HepG2 (cell line): ENCODE results near the gene TFEB. TPM values are rescaled to one million over a fixed set of nuclear protein-coding genes. Genes with fewer than 3 reads are reported as not detected.
A peak's percentile ranks its signal among the peaks of the same experiment; 100 is the strongest.

Experiments used
- ATAC-seq: fragments of 200-7000 bp; cut with Tn5 transposase; 3 replicates; pipeline ENCODE4 v1.9.1; 2020; ENCODE audit warnings: mild to moderate bottlenecking, moderate library complexity
- BruUV-seq: library from RNA; stranded (reverse); fragments of 400-500 nt; replicated peaks from 2 replicates; lab custom pipeline; 2021; lab: Mats Ljungman, UMichigan
- CTCF ChIA-PET: fragments of 300-600 bp; formaldehyde crosslinking; extraction: SDS; loops from one replicate; lab custom pipeline; 2021; ENCODE audit warnings: low total read pairs, inconsistent platforms, low intra/inter-chr PET ratio; lab: Yijun Ruan, JAX
- POLR2A ChIA-PET: fragments of 350-600 bp; sonication (Branson Sonifier 250); formaldehyde crosslinking; loops from one replicate; lab custom pipeline; 2020; ENCODE audit warnings: antibody characterized with exemption, inconsistent platforms; lab: Yijun Ruan, JAX
- DNase-seq: peaks from one replicate; pipeline ENCODE4 v3.0.0-alpha.2; 2015; ENCODE audit warnings: low spot score
- FAIRE-seq: peaks from 3 replicates; lab custom pipeline; 2011; peaks lifted over from hg19 to GRCh38; lab: Jason Lieb, UNC
- H2AFZ ChIP-seq: one replicate; pipeline ENCODE4 v1.6.1; 2011; ENCODE audit warnings: low read length, inconsistent platforms
- H3K27ac ChIP-seq: fragments of 300-600 bp; 3 replicates; pipeline ENCODE4 v1.8.0; 2011; ENCODE audit warnings: mixed run types, mild to moderate bottlenecking, mixed read lengths, low read length, inconsistent platforms; ENCODE audit not compliant: insufficient read depth; ENCODE audit errors: extremely low read length
- H3K27me3 ChIP-seq, 2 experiments: fragments of 200-600 bp in 1 of 2; 2 replicates in 1 of 2; 3 replicates in 1 of 2; pipeline versions ENCODE4 v1.6.0 to v1.8.0; 2011; ENCODE audit warnings: low read length in 2 of 2, mild to moderate bottlenecking in 2 of 2, moderate library complexity in 2 of 2, inconsistent platforms in 1 of 2; ENCODE audit not compliant: insufficient read depth in 2 of 2, control insufficient read depth in 1 of 2
- H3K36me3 ChIP-seq, 2 experiments: fragments of 200-600 bp in 1 of 2; replicated peaks in 1 of 2; 2 replicates in 1 of 2; 3 replicates in 1 of 2; pipeline versions ENCODE4 v1.5.1 to v1.8.0; 2011; ENCODE audit warnings: low read length in 2 of 2, inconsistent platforms in 1 of 2; ENCODE audit not compliant: insufficient read depth in 2 of 2, control insufficient read depth in 1 of 2
- H3K4me1 ChIP-seq: 2 replicates; pipeline ENCODE4 v1.5.1; 2012; ENCODE audit warnings: low read length, inconsistent platforms; ENCODE audit not compliant: insufficient read depth
- H3K4me2 ChIP-seq: 2 replicates; pipeline ENCODE4 v1.6.0; 2011; ENCODE audit warnings: low read depth, low read length, inconsistent platforms
- H3K4me3 ChIP-seq, 3 experiments: fragments of 200-600 bp in 1 of 3; sonication (generic), shearing (Covaris generic) in 1 of 3; replicated peaks in 1 of 3; 2 replicates each; pipeline ENCODE4 v1.5.1; 2011 to 2016; ENCODE audit warnings: low read length in 3 of 3, inconsistent platforms in 2 of 3, low read depth in 2 of 3, mild to moderate bottlenecking in 2 of 3, control low read depth in 1 of 3, mixed read lengths in 1 of 3; ENCODE audit not compliant: insufficient read depth in 1 of 3
- H3K79me2 ChIP-seq: one replicate; pipeline ENCODE4 v1.6.1; 2011; ENCODE audit warnings: low read length, inconsistent platforms; ENCODE audit not compliant: insufficient read depth
- H3K9ac ChIP-seq: 2 replicates; pipeline ENCODE4 v1.6.0; 2011; ENCODE audit warnings: mild to moderate bottlenecking, low read depth, low read length, inconsistent platforms; ENCODE audit not compliant: insufficient read depth
- H3K9me3 ChIP-seq: 2 replicates; pipeline ENCODE4 v1.5.1; 2012; ENCODE audit warnings: mild to moderate bottlenecking, low read length
- H4K20me1 ChIP-seq: 2 replicates; pipeline ENCODE4 v1.6.0; 2011; ENCODE audit warnings: inconsistent platforms, mild to moderate bottlenecking, low read length, moderate library complexity; ENCODE audit not compliant: insufficient read depth
- DMTF1 ChIP-seq: sonication (generic); formaldehyde crosslinking; IDR thresholded peaks from 2 replicates; pipeline ENCODE4 v1.4.0; 2020; ENCODE audit warnings: mild to moderate bottlenecking, missing genetic modification reagents
- FOXA1 ChIP-seq, 2 experiments: fragments of 450-650 bp in 1 of 2; sonication (generic) in 1 of 2; formaldehyde crosslinking in 1 of 2; IDR thresholded peaks; 2 replicates each; pipeline versions ENCODE4 v1.4.0 to v1.6.1; 2016 to 2020; ENCODE audit warnings: missing genetic modification reagents in 1 of 2
- SIN3A ChIP-seq: IDR thresholded peaks from 2 replicates; pipeline ENCODE4 v1.6.1; 2011; ENCODE audit warnings: low read depth, mild to moderate bottlenecking, control low read depth, low read length, borderline replicate concordance
- SP4 ChIP-seq: sonication (generic); formaldehyde crosslinking; IDR thresholded peaks from 2 replicates; pipeline ENCODE4 v1.8.1; 2023; ENCODE audit warnings: mild to moderate bottlenecking, missing genetic modification reagents
- TOE1 ChIP-seq: sonication (generic); formaldehyde crosslinking; IDR thresholded peaks from 2 replicates; pipeline ENCODE4 v1.4.0; 2020; ENCODE audit warnings: mild to moderate bottlenecking, missing genetic modification reagents
- ZBTB7B ChIP-seq: sonication (generic); formaldehyde crosslinking; IDR thresholded peaks from 2 replicates; pipeline ENCODE4 v1.4.0; 2020; ENCODE audit warnings: missing genetic modification reagents
- ZNF18 ChIP-seq: sonication (generic); formaldehyde crosslinking; IDR thresholded peaks from 2 replicates; pipeline ENCODE4 v1.8.0; 2022; ENCODE audit warnings: mild to moderate bottlenecking, missing genetic modification reagents; ENCODE audit not compliant: insufficient replicate concordance
- WGBS: methylation state at CpG from one replicate; pipeline ENCODE4 v1.1.6; 2017; ENCODE audit warnings: low lambda C conversion rate; 5-methylcytosine and 5-hydroxymethylcytosine counted together
- in situ Hi-C: cut with HindIII; loops from 2 replicates; pipeline ENCODE4 v1.10.0; 2017; ENCODE audit warnings: low pct_unique_long_range_greater_than_20kb; ENCODE audit not compliant: extremely low pct_ligation_motif_present
- intact Hi-C: fragments of 100-400 bp; cut with micrococcal nuclease; formaldehyde crosslinking; loops from one replicate; pipeline ENCODE4 v1.10.0; 2022; ENCODE audit not compliant: unreplicated experiment
- polyA plus RNA-seq, 8 experiments: library from polyadenylated mRNA; depleted of rRNA in 3 of 8; stranded (reverse) in 7 of 8; unstranded in 1 of 8; fragments of >200 nt; fragmentation: Illumina TruSeq in 4 of 8; extraction: Trizol in 4 of 8; gene quantifications; 2 replicates each; pipeline versions ENCODE4 v1.2.1 to v1.2.3, GENCODE V29; 2011 to 2016; ENCODE audit warnings: low read depth in 4 of 8, missing spikeins in 1 of 8, mixed read lengths in 1 of 8; ENCODE audit not compliant: insufficient read depth in 1 of 8
- total RNA-seq, 5 experiments: library from RNA; depleted of rRNA; stranded (reverse); fragments of >200 nt; fragmentation: Illumina TruSeq; extraction: Trizol; gene quantifications; 2 replicates each; pipeline ENCODE4 v1.2.3, GENCODE V29; 2016; ENCODE audit warnings: low read depth in 1 of 5

Gene TFEB
- total and polyA plus RNA-seq, 2 of the 13 experiments (the other 11 are each of a cell fraction or from before 2014, with no cell fraction given), result 13.3 to 18.7 TPM

- Histone ChIP-seq H3K9ac (peak overlapping the region; percentile 67), H3K27me3 (no peaks in the 10 kb centered on the region; a peak in 2 of 5 replicates), H3K36me3 (peaks cover 0 to 6% of the 10 kb centered on the region in 2 experiments; a peak in 2 of 5 replicates), H2AFZ (no peak overlapping the region), H3K9me3 (no peaks in the 10 kb centered on the region), H3K4me2 (peak overlapping the region; percentile 97), H3K27ac (no peak overlapping the region), H3K4me3 (peak overlapping the region; percentile 82 to 93 (median 92)), H3K4me1 (peaks cover 33% of the 10 kb centered on the region), H3K79me2 (peaks cover 4% of the 10 kb centered on the region), H4K20me1 (no peaks in the 10 kb centered on the region)
- intact Hi-C loops, result loop anchor here (5.0 kb wide), 1 partner anchor 156 kb away; no protein-coding TSS in a partner anchor
- no peak for FAIRE-seq
- ChIA-PET POLR2A (interaction anchor here (1.3 kb wide), 1 partner anchor 58 kb away, joined by 3 read pairs; no protein-coding TSS in a partner anchor), CTCF (interaction anchor here (2.1 kb wide), 1 partner anchor 263 kb away, joined by 24 read pairs; no protein-coding TSS in a partner anchor)
- ATAC-seq, result no peak
- in situ Hi-C loops, result loop anchor here (5.0 to 25.0 kb wide), 2 partner anchors 266 to 431 kb away; partner anchors contain the start of gene MRPS10
- no TSS peak for BruUV-seq
- WGBS, result 33% methylated on average over 3 of the region's 3 CpGs
- TF ChIP-seq ZBTB7B (0 out of 2 replicates have a peak, but pooled peaks have one; percentile 3), SIN3A (no peak), FOXA1 (IDR thresholded peaks at IDR 0.05) (no peak), FOXA1 (CRISPR knock-in tag; IDR thresholded peaks at IDR 0.05) (0 out of 2 replicates have a peak, but pooled peaks have one; percentile 7), DMTF1 (no peak), TOE1 (CRISPR knock-in tag) (no peak), SP4 (CRISPR knock-in tag) (0 out of 2 replicates have a peak, but pooled peaks have one; percentile 40), ZNF18 (peak; percentile 88)
- DNase-seq, result no peak
Observed at GRCh38 chr6:41781366-41781730, 45.9 kb upstream of the TFEB start.
